Measurements from ENCODE around the gene TCFL5. TPM values are rescaled to one million over a fixed set of nuclear protein-coding genes. Genes with fewer than 3 reads are reported as not detected.

Gene TCFL5
- total RNA-seq, 4 donors from 2014 or later = 5.3 to 20.0 (median 14.2) TPM

- H3K4me3 ChIP-seq = no peak overlapping the region
- DNase-seq = no peak
- H3K27ac ChIP-seq = no peak overlapping the region
- no peaks in the 10 kb centered on the region for H3K27me3 ChIP-seq
- H3K36me3 ChIP-seq = no peaks in the 10 kb centered on the region
- intact Hi-C loops (cut with DNase I; ENCODE audit: low total_unique reads) = no loop called here
- H3K9me3 ChIP-seq = no peaks in the 10 kb centered on the region
- H3K4me1 ChIP-seq = no peaks in the 10 kb centered on the region
- TF ChIP-seq CTCF (IDR thresholded peaks at IDR 0.05) (no peak), POLR2A (IDR thresholded peaks at IDR 0.05) (no peak)
These were observed 15.3 kb downstream of the TCFL5 start for GRCh38 chr20:62846166-62846890.

GRCh38 chr20:62845416-62846160 lies 16.0 kb downstream of the TCFL5 start:
- no peak overlapping the region for H3K4me3 ChIP-seq
- intact Hi-C loops (cut with DNase I; ENCODE audit: low total_unique reads) = no loop called here
- H3K27me3 ChIP-seq = no peaks in the 10 kb centered on the region
- no peak for DNase-seq
- no peaks in the 10 kb centered on the region for H3K4me1 ChIP-seq
- TF ChIP-seq POLR2A (IDR thresholded peaks at IDR 0.05) (no peak), CTCF (IDR thresholded peaks at IDR 0.05) (no peak)
- no peaks in the 10 kb centered on the region for H3K9me3 ChIP-seq
- H3K36me3 ChIP-seq = no peaks in the 10 kb centered on the region
- no peak overlapping the region for H3K27ac ChIP-seq

GRCh38 chr20:62844182-62844581 lies 17.4 kb downstream of the TCFL5 start:
- Histone ChIP-seq H3K36me3 (no peaks in the 10 kb centered on the region), H3K27me3 (no peaks in the 10 kb centered on the region), H3K27ac (no peak overlapping the region), H3K9me3 (no peaks in the 10 kb centered on the region), H3K4me1 (no peaks in the 10 kb centered on the region), H3K4me3 (no peak overlapping the region)
- intact Hi-C loops (cut with DNase I; ENCODE audit: low total_unique reads) = no loop called here
- no peak for DNase-seq
- TF ChIP-seq CTCF (IDR thresholded peaks at IDR 0.05) (no peak), POLR2A (IDR thresholded peaks at IDR 0.05) (no peak)

- intact Hi-C loops (cut with DNase I; ENCODE audit: low total_unique reads) = no loop called here
- DNase-seq = no peak
- no peak overlapping the region for H3K27ac ChIP-seq
- no peaks in the 10 kb centered on the region for H3K27me3 ChIP-seq
- H3K9me3 ChIP-seq = no peaks in the 10 kb centered on the region
- no peak for TF ChIP-seq POLR2A (IDR thresholded peaks at IDR 0.05)
- no peak for TF ChIP-seq CTCF (IDR thresholded peaks at IDR 0.05)
- no peak overlapping the region for H3K4me3 ChIP-seq
- H3K4me1 ChIP-seq = no peaks in the 10 kb centered on the region
- H3K36me3 ChIP-seq = no peaks in the 10 kb centered on the region
These were observed 18.0 kb downstream of the TCFL5 start for GRCh38 chr20:62843656-62844055.

DNA sequence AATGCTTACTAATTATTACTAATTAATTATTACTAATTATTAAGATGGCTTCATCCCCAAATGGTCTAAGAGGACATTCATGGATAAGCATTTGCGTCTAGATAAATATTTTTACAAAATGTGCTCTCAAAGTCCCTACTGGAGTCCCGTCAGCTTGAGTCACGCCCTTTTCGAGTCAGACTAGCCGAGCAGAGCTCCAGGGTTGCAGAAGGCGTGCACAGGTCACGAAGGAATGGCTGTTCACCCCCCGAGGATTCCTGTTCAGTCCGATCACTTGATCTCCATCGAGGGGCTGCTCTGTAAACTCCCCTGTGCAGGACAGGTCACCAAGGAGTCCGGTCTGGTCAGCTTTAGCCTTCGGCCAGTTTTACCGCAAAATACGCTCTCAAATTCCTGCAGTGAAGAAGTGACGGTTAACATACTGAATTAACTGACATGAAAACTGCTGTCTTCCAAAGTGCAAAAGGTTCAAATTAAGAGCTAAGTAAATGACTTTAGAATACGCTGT lies 19.9 kb downstream of the TCFL5 start:
- Histone ChIP-seq H3K9me3 (no peaks in the 10 kb centered on the region), H3K27ac (no peak overlapping the region), H3K36me3 (no peaks in the 10 kb centered on the region), H3K27me3 (no peaks in the 10 kb centered on the region), H3K4me1 (no peaks in the 10 kb centered on the region), H3K4me3 (no peak overlapping the region)
- TF ChIP-seq CTCF (IDR thresholded peaks at IDR 0.05) (no peak), POLR2A (IDR thresholded peaks at IDR 0.05) (no peak)
- intact Hi-C loops (cut with DNase I; ENCODE audit: low total_unique reads) = no loop called here
- no peak for DNase-seq
